Measurements from ENCODE around the gene DENND6B.
A peak's percentile ranks its signal among the peaks of the same experiment; 100 is the strongest.

Gene DENND6B

GRCh38 chr22:50264104-50264745, 62.6 kb downstream of the DENND6B start:
- POLR2A ChIA-PET (ENCODE audit: low non-redundant PET): no interaction called here
- DNase-seq (ENCODE audit: low spot score): no peak
- H3K27ac ChIP-seq: peak overlapping the region; percentile 91
- CTCF ChIA-PET: interaction anchor here (0.6 kb wide), 1 partner anchor 64 kb away, joined by 3 read pairs; no protein-coding TSS in a partner anchor
- TF ChIP-seq CTCF (conservative IDR thresholded peaks at IDR 0.05; ENCODE audit: low read depth): no peak

- no peak for DNase-seq (ENCODE audit: low spot score)
- H3K27ac ChIP-seq: peak overlapping the region; percentile 91
- CTCF ChIA-PET: interaction anchor here (0.7 to 1.0 kb wide), 2 partner anchors 64 to 79 kb away, joined by 3 read pairs; no protein-coding TSS in a partner anchor
- POLR2A ChIA-PET (ENCODE audit: low non-redundant PET): no interaction called here
- no peak for TF ChIP-seq CTCF (conservative IDR thresholded peaks at IDR 0.05; ENCODE audit: low read depth)
Observed at GRCh38 chr22:50262973-50263617, 63.7 kb downstream of the DENND6B start.

- CTCF ChIA-PET: interaction anchor here (0.7 to 1.0 kb wide), 2 partner anchors 65 to 79 kb away, joined by 3 read pairs; no protein-coding TSS in a partner anchor
- peak; percentile 60 for DNase-seq (ENCODE audit: low spot score)
- POLR2A ChIA-PET (ENCODE audit: low non-redundant PET): no interaction called here
- TF ChIP-seq CTCF (conservative IDR thresholded peaks at IDR 0.05; ENCODE audit: low read depth): no peak
- H3K27ac ChIP-seq: peak overlapping the region; percentile 91
Observed at GRCh38 chr22:50262460-50262911, 64.3 kb downstream of the DENND6B start.

GRCh38 chr22:50261615-50262459, 65.0 kb downstream of the DENND6B start, which contains the start of gene MAPK12:
Gene MAPK12 (minus strand): TSS chr22:50261683. CDS start chr22:50261509, 174 bp downstream.
- ChIA-PET POLR2A (ENCODE audit: low non-redundant PET) (no interaction called here), CTCF (interaction anchor here (0.6 kb wide), 1 partner anchor 179 kb away, joined by 3 read pairs; no protein-coding TSS in a partner anchor)
- H3K27ac ChIP-seq: peak within 1 kb of the TSS; percentile 91
- no peak for TF ChIP-seq CTCF (conservative IDR thresholded peaks at IDR 0.05; ENCODE audit: low read depth)
- no peak for DNase-seq (ENCODE audit: low spot score)

- POLR2A ChIA-PET (ENCODE audit: low non-redundant PET): no interaction called here
- CTCF ChIA-PET: interaction anchor here (0.6 kb wide), 1 partner anchor 180 kb away, joined by 3 read pairs; no protein-coding TSS in a partner anchor
- no peak for DNase-seq (ENCODE audit: low spot score)
- H3K27ac ChIP-seq: peak overlapping the region; percentile 91
- no peak for TF ChIP-seq CTCF (conservative IDR thresholded peaks at IDR 0.05; ENCODE audit: low read depth)
Observed at GRCh38 chr22:50260801-50261614, 65.8 kb downstream of the DENND6B start.

Measured in RWPE1 (cell line).